ENCODE measurements around the gene SFMBT2.

DNA sequence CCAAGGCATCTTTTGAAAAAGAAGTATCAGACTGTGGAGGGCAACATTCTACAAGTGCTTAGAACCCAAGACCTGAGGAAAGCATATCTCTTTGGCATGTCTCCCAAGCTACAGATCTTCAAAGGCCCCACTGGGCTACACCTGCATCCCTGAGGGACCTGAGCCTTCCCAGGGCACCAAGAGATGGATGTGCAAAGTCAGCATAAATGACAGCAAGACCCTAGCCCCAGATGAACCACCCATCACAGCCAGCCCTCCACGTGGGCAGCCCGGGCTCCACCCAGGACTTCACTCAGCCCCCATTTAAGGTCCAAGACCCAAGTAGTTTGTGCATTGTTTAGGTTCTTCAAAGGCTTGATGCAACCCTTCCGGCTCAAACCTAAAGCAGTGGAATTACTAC, 123.5 kb downstream of the SFMBT2 start:
- TF ChIP-seq, protein P1, sequence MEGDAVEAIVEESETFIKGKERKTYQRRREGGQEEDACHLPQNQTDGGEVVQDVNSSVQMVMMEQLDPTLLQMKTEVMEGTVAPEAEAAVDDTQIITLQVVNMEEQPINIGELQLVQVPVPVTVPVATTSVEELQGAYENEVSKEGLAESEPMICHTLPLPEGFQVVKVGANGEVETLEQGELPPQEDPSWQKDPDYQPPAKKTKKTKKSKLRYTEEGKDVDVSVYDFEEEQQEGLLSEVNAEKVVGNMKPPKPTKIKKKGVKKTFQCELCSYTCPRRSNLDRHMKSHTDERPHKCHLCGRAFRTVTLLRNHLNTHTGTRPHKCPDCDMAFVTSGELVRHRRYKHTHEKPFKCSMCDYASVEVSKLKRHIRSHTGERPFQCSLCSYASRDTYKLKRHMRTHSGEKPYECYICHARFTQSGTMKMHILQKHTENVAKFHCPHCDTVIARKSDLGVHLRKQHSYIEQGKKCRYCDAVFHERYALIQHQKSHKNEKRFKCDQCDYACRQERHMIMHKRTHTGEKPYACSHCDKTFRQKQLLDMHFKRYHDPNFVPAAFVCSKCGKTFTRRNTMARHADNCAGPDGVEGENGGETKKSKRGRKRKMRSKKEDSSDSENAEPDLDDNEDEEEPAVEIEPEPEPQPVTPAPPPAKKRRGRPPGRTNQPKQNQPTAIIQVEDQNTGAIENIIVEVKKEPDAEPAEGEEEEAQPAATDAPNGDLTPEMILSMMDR (IDR thresholded peaks at IDR 0.05 in 2 of 3, conservative IDR thresholded peaks at IDR 0.05 in 1 of 3; ENCODE audit: borderline replicate concordance in 1 of 3, insufficient read depth in 1 of 3, low read depth in 2 of 3, low read length in 2 of 3) = no peak
- TF ChIP-seq, protein P2, sequence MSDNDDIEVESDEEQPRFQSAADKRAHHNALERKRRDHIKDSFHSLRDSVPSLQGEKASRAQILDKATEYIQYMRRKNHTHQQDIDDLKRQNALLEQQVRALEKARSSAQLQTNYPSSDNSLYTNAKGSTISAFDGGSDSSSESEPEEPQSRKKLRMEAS (IDR thresholded peaks at IDR 0.05) = no peak
- TF ChIP-seq, protein P3, sequence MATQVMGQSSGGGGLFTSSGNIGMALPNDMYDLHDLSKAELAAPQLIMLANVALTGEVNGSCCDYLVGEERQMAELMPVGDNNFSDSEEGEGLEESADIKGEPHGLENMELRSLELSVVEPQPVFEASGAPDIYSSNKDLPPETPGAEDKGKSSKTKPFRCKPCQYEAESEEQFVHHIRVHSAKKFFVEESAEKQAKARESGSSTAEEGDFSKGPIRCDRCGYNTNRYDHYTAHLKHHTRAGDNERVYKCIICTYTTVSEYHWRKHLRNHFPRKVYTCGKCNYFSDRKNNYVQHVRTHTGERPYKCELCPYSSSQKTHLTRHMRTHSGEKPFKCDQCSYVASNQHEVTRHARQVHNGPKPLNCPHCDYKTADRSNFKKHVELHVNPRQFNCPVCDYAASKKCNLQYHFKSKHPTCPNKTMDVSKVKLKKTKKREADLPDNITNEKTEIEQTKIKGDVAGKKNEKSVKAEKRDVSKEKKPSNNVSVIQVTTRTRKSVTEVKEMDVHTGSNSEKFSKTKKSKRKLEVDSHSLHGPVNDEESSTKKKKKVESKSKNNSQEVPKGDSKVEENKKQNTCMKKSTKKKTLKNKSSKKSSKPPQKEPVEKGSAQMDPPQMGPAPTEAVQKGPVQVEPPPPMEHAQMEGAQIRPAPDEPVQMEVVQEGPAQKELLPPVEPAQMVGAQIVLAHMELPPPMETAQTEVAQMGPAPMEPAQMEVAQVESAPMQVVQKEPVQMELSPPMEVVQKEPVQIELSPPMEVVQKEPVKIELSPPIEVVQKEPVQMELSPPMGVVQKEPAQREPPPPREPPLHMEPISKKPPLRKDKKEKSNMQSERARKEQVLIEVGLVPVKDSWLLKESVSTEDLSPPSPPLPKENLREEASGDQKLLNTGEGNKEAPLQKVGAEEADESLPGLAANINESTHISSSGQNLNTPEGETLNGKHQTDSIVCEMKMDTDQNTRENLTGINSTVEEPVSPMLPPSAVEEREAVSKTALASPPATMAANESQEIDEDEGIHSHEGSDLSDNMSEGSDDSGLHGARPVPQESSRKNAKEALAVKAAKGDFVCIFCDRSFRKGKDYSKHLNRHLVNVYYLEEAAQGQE (IDR thresholded peaks at IDR 0.05; ENCODE audit: low read depth) = no peak
- no peak for TF ChIP-seq POLR2AphosphoS5 (IDR thresholded peaks at IDR 0.05; ENCODE audit: low read depth, low read length)
- no peak for TF ChIP-seq EZH2 (IDR thresholded peaks at IDR 0.05)
- TF ChIP-seq FOSL1 (IDR thresholded peaks at IDR 0.05; ENCODE audit: low read depth) = no peak
- TF ChIP-seq POLR2A (IDR thresholded peaks at IDR 0.05; ENCODE audit: borderline replicate concordance, extremely low read depth, insufficient read depth, insufficient read length) = no peak
- no peak for TF ChIP-seq EGR1 (IDR thresholded peaks at IDR 0.05; ENCODE audit: low read depth)
- no peak for TF ChIP-seq EZH2phosphoT487 (IDR thresholded peaks at IDR 0.05; ENCODE audit: borderline replicate concordance)
- TF ChIP-seq SRF (IDR thresholded peaks at IDR 0.05; ENCODE audit: low read depth) = no peak
- TF ChIP-seq CEBPB (IDR thresholded peaks at IDR 0.05; ENCODE audit: low read depth) = no peak
- TF ChIP-seq ZFX (IDR thresholded peaks at IDR 0.05) = no peak
- TF ChIP-seq, protein P4, sequence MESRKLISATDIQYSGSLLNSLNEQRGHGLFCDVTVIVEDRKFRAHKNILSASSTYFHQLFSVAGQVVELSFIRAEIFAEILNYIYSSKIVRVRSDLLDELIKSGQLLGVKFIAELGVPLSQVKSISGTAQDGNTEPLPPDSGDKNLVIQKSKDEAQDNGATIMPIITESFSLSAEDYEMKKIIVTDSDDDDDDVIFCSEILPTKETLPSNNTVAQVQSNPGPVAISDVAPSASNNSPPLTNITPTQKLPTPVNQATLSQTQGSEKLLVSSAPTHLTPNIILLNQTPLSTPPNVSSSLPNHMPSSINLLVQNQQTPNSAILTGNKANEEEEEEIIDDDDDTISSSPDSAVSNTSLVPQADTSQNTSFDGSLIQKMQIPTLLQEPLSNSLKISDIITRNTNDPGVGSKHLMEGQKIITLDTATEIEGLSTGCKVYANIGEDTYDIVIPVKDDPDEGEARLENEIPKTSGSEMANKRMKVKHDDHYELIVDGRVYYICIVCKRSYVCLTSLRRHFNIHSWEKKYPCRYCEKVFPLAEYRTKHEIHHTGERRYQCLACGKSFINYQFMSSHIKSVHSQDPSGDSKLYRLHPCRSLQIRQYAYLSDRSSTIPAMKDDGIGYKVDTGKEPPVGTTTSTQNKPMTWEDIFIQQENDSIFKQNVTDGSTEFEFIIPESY (IDR thresholded peaks at IDR 0.05; ENCODE audit: extremely low read depth, insufficient replicate concordance, low read length) = no peak
- no peak for TF ChIP-seq SP1 (IDR thresholded peaks at IDR 0.05; ENCODE audit: low read depth)

Measured in HCT116 (cell line).